IMR-90 (cell line): ENCODE data around the gene DNAJB4.

Experiments used
- CEBPB ChIP-seq: IDR thresholded peaks from 2 replicates; pipeline ENCODE4 v1.6.1; 2012; ENCODE audit warnings: low read depth, low read length, improper control_type of control experiment
- CHD1 ChIP-seq: IDR thresholded peaks from 2 replicates; pipeline ENCODE4 v1.6.1; 2012; ENCODE audit warnings: low read depth, low read length, improper control_type of control experiment
- CTCF ChIP-seq: conservative IDR thresholded peaks from 2 replicates; pipeline ENCODE4 v1.5.1; 2012; ENCODE audit warnings: mild to moderate bottlenecking, low read depth, low read length, improper control_type of control experiment
- ELK1 ChIP-seq: fragments of 150-350 bp; IDR thresholded peaks from 2 replicates; pipeline ENCODE4 v1.6.1; 2016; ENCODE audit warnings: low read depth, mild to moderate bottlenecking, low read length, moderate library complexity, borderline replicate concordance
- MAFK ChIP-seq: IDR thresholded peaks from 2 replicates; pipeline ENCODE4 v1.6.1; 2012; ENCODE audit warnings: low read depth, low read length, improper control_type of control experiment
- MXI1 ChIP-seq: IDR thresholded peaks from 2 replicates; pipeline ENCODE4 v1.6.1; 2012; ENCODE audit warnings: low read depth, mild to moderate bottlenecking, low read length, moderate library complexity, borderline replicate concordance
- NFE2L2 ChIP-seq: fragments of 150-350 bp; IDR thresholded peaks from 2 replicates; pipeline ENCODE4 v1.6.1; 2016; ENCODE audit warnings: low read depth, mild to moderate bottlenecking, low read length
- POLR2A ChIP-seq: IDR thresholded peaks from 2 replicates; pipeline ENCODE4 v1.6.1; 2012; ENCODE audit warnings: mild to moderate bottlenecking, low read depth, low read length
- RAD21 ChIP-seq: IDR thresholded peaks from 2 replicates; pipeline ENCODE4 v1.6.1; 2012; ENCODE audit warnings: low read length, improper control_type of control experiment
- RCOR1 ChIP-seq: IDR thresholded peaks from 2 replicates; pipeline ENCODE4 v1.6.1; 2012; ENCODE audit warnings: mild to moderate bottlenecking, low read length, improper control_type of control experiment; ENCODE audit not compliant: insufficient replicate concordance
- RFX5 ChIP-seq: IDR thresholded peaks from 2 replicates; pipeline ENCODE4 v1.8.0; 2012; ENCODE audit warnings: low read depth, mild to moderate bottlenecking, low read length, moderate library complexity
- SMC3 ChIP-seq: fragments of 150-350 bp; IDR thresholded peaks from 2 replicates; pipeline ENCODE4 v1.6.1; 2016; ENCODE audit warnings: low read depth, mild to moderate bottlenecking, antibody characterized with exemption, low read length, moderate library complexity
- USF2 ChIP-seq: fragments of 150-350 bp; IDR thresholded peaks from 2 replicates; pipeline ENCODE4 v1.6.1; 2017; ENCODE audit warnings: mild to moderate bottlenecking, antibody characterized with exemption, low read length, low read depth

- TF ChIP-seq CTCF (no peak), POLR2A (no peak), ELK1 (no peak), RAD21 (no peak), CHD1 (no peak), RCOR1 (no peak), RFX5 (no peak), MXI1 (no peak), USF2 (no peak), MAFK (no peak), CEBPB (no peak), SMC3 (no peak), NFE2L2 (no peak)
Measured at GRCh38 chr1:77983997-77984355, 20.8 kb upstream of the DNAJB4 start.
